ENCODE results near the gene SYT14.
"Not testable (repeated sequence)": the region's sequence is repeated elsewhere in the genome, so short reads cannot be mapped to it uniquely, and the experiment has no call there.

The SYT14 gene

GRCh38 chr1:209945377-209945776 lies 7.4 kb downstream of the SYT14 start:
- no peak for DNase-seq

GRCh38 chr1:209948155-209948554 lies 10.1 kb downstream of the SYT14 start:
- DNase-seq = no peak

GRCh38 chr1:209956116-209956515 lies 18.1 kb downstream of the SYT14 start:
- no peak for DNase-seq

- DNase-seq = no peak
Observed at GRCh38 chr1:209959623-209960022, 21.6 kb downstream of the SYT14 start.

- no peak for DNase-seq
Observed at GRCh38 chr1:209960926-209961325, 22.9 kb downstream of the SYT14 start.

GRCh38 chr1:209962388-209962787 lies 24.4 kb downstream of the SYT14 start:
- no peak for DNase-seq

- DNase-seq = no peak
Observed at GRCh38 chr1:209962856-209963255, 24.8 kb downstream of the SYT14 start.

- no peak for DNase-seq
Observed at GRCh38 chr1:209965996-209966395, 28.0 kb downstream of the SYT14 start.

GRCh38 chr1:209978721-209979120 lies 40.7 kb downstream of the SYT14 start:
- not testable (repeated sequence) for DNase-seq

- DNase-seq = no peak
Observed at GRCh38 chr1:209983953-209984352, 45.9 kb downstream of the SYT14 start.

- no peak for DNase-seq
Observed at GRCh38 chr1:209985002-209985401, 47.0 kb downstream of the SYT14 start.

- no peak for DNase-seq
Observed at GRCh38 chr1:209988706-209989105, 50.7 kb downstream of the SYT14 start.

GRCh38 chr1:209989525-209989924 lies 51.5 kb downstream of the SYT14 start:
- no peak for DNase-seq

GRCh38 chr1:209993061-209993830 lies 55.2 kb downstream of the SYT14 start:
- no peak for DNase-seq

- no peak for DNase-seq
Observed at GRCh38 chr1:209996348-209996747, 58.3 kb downstream of the SYT14 start.

GRCh38 chr1:209999005-209999404 lies 61.0 kb downstream of the SYT14 start:
- DNase-seq = no peak

- no peak for DNase-seq
Observed at GRCh38 chr1:210001751-210002150, 63.7 kb downstream of the SYT14 start.

- DNase-seq = no peak
Observed at GRCh38 chr1:210003501-210003900, 65.5 kb downstream of the SYT14 start.

GRCh38 chr1:210010161-210010560 lies 72.1 kb downstream of the SYT14 start:
- DNase-seq = no peak

GRCh38 chr1:210021145-210021860 lies 83.3 kb downstream of the SYT14 start:
- no peak for DNase-seq

GRCh38 chr1:210022044-210022443 lies 84.0 kb downstream of the SYT14 start:
- DNase-seq = no peak

GRCh38 chr1:210024282-210024681 lies 86.3 kb downstream of the SYT14 start:
- DNase-seq = no peak

GRCh38 chr1:210024996-210025395 lies 87.0 kb downstream of the SYT14 start:
- no peak for DNase-seq

- no peak for DNase-seq
Observed at GRCh38 chr1:210025870-210026269, 87.9 kb downstream of the SYT14 start.
